Right lobe of liver (tissue), 6 donors: ENCODE results near the gene GOLGB1. TPM values are rescaled to one million over a fixed set of nuclear protein-coding genes. Genes with fewer than 3 reads are reported as not detected.

Experiments
- ATAC-seq, 4 donors: fragments of 200-7000 bp; cut with Tn5 transposase; one replicate each; pipeline ENCODE4 v1.9.1; 2020; ENCODE audit warnings: mild to moderate bottlenecking in 4 of 4, moderate library complexity in 4 of 4
- DNase-seq, 3 donors: peaks; one replicate each; pipeline ENCODE4 v3.0.0-alpha.2; 2020
- H3K27ac ChIP-seq, 3 donors: fragments of 200-600 bp; one replicate each; pipeline ENCODE4 v1.8.0; 2022
- H3K27me3 ChIP-seq, 2 donors: fragments of 200-600 bp; one replicate each; pipeline ENCODE4 v1.8.0; 2022
- H3K36me3 ChIP-seq, 4 donors: fragments of 200-600 bp; sonication (generic) in 1 of 4; one replicate each; pipeline versions ENCODE4 v1.5.1 to v1.8.0; 2017 to 2022; ENCODE audit warnings: control low read depth in 1 of 4
- H3K4me1 ChIP-seq, 4 donors: fragments of 200-600 bp; sonication (generic) in 1 of 4; one replicate each; pipeline versions ENCODE4 v1.5.1 to v1.8.0; 2017 to 2022; ENCODE audit warnings: control low read depth in 1 of 4
- H3K4me3 ChIP-seq, 3 donors: fragments of 200-600 bp; one replicate each; pipeline ENCODE4 v1.8.0; 2022
- H3K9me3 ChIP-seq, 4 donors: fragments of 200-600 bp; sonication (generic) in 1 of 4; one replicate each; pipeline versions ENCODE4 v1.5.1 to v1.8.0; 2017 to 2022; ENCODE audit warnings: control low read depth in 1 of 4
- POLR2A ChIP-seq: fragments of 450-650 bp; IDR thresholded peaks from one replicate; pipeline ENCODE4 v1.6.1; 2017; ENCODE audit warnings: antibody characterized with exemption, mild to moderate bottlenecking
- WGBS: methylation state at CpG from one replicate; pipeline ENCODE4 v1.1.6; 2018; ENCODE audit warnings: low coverage, low lambda C conversion rate; ENCODE audit not compliant: insufficient coverage; ENCODE audit errors: missing lambda C conversion rate; 5-methylcytosine and 5-hydroxymethylcytosine counted together
- intact Hi-C, 2 donors: fragments of 100-400 bp; cut with DNase I; formaldehyde crosslinking; loops; one replicate each; pipeline versions ENCODE4 v1.11.2 to v1.14.1; 2022
- total RNA-seq, 6 experiments: library from RNA; depleted of rRNA in 2 of 6; stranded (reverse); fragments of >200 nt in 2 of 6; fragmentation: NEBNext Ultra II Directional in 3 of 6; extraction: Animal tissue kit (Norgen Biotek cat#: 25700) in 3 of 6; gene quantifications; one replicate each; pipeline versions ENCODE4 v1.1.0 to v1.2.4, GENCODE V29; 2016 to 2023
- TF ChIP-seq, protein P1 (sequence below), 4 donors: fragments of 200-600 bp in 3 of 4; fragments of 450-650 bp in 1 of 4; IDR thresholded peaks; one replicate each; pipeline versions ENCODE4 v1.5.1 to v1.8.0; 2016 to 2022; ENCODE audit warnings: antibody characterized with exemption in 4 of 4, mild to moderate bottlenecking in 2 of 4
- donor health status: DM: no; HTN: yes; CAD: no.
- donor health status: DM: no; HTN: no; CAD: no.
- donor health status: DM: no; HTN: no; CAD: no.
- donor health status: DM: no; HTN: yes; CAD: no.
- donor health status: DM: no; HTN: yes; CAD: no.

Gene GOLGB1
- total RNA-seq, 6 experiments from 2014 or later = 26.8 to 31.7 (median 29.5) TPM

DNA sequence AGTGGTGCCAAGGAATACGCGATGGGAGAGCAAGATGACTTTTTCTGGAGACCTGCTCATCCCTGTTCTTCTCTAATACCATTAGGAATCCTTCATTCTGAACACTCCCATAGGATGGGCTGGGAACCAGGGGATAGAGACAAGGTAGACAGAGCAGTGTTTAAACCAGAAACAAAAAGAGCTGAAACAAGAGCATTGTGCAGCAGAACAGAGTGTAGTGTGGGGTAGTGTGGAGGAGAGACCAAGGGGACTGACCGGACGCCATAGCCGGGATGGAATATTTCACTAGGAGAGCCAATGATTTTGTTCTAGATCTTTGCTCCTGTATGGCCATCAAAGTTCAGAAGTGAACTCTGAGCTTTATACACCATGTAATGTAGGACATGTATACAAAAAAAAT lies 104.5 kb downstream of the GOLGB1 start:
- Histone ChIP-seq H3K4me1 (peaks cover 0 to 23% (median 8%) of the 10 kb centered on the region in 4 donors), H3K36me3 (peaks cover 0 to 6% (median 0%) of the 10 kb centered on the region in 4 donors), H3K27me3 (no peaks in the 10 kb centered on the region), H3K27ac (no peak overlapping the region), H3K9me3 (no peaks in the 10 kb centered on the region), H3K4me3 (no peak overlapping the region)
- intact Hi-C loops = no loop called here
- ATAC-seq = no peak
- no peak for DNase-seq
- 94% methylated on average over 3 of the region's 5 CpGs for WGBS
- TF ChIP-seq, protein P1, sequence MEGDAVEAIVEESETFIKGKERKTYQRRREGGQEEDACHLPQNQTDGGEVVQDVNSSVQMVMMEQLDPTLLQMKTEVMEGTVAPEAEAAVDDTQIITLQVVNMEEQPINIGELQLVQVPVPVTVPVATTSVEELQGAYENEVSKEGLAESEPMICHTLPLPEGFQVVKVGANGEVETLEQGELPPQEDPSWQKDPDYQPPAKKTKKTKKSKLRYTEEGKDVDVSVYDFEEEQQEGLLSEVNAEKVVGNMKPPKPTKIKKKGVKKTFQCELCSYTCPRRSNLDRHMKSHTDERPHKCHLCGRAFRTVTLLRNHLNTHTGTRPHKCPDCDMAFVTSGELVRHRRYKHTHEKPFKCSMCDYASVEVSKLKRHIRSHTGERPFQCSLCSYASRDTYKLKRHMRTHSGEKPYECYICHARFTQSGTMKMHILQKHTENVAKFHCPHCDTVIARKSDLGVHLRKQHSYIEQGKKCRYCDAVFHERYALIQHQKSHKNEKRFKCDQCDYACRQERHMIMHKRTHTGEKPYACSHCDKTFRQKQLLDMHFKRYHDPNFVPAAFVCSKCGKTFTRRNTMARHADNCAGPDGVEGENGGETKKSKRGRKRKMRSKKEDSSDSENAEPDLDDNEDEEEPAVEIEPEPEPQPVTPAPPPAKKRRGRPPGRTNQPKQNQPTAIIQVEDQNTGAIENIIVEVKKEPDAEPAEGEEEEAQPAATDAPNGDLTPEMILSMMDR (IDR thresholded peaks at IDR 0.05) = no peak
- no peak for TF ChIP-seq POLR2A

DNA sequence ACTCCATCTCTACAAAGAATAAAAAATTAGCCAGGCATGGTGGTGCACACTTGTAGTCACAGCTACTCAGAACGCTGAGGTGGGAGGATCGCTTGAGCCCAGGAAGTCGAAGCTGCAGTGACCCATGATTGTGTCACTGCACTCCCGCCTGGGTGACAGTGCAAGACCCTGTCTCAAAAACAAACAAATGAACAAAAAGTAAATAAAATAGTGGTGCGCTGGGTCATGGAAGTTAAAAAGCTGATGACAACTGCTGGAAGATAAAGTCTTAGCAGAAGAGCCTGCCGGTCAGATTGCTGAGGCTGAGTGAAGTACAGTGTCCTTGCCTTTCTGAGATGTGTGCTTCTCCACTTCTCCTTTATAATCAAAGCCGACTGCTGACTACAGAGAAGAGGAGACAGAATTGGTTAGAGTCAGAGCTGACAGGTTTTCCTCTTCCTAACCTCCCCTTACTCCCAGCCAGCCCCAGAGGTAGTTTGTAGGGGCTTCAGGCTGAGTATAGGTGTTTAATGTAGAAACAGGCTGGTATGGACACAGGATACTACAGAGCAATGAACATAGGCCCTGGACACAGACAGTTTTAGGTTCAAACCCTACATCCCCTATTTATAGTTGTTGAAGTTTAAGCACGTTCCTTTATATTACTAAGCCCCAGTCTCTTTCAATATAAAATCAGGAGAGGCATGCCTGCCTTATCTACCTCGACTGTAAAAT lies 106.8 kb downstream of the GOLGB1 start:
- TF ChIP-seq, protein P1 (IDR thresholded peaks at IDR 0.05) = no peak
- no peak for TF ChIP-seq POLR2A
- WGBS = 59% methylated on average over 9 of the region's 9 CpGs
- peak overlapping the region in 1 of 3 donors; percentile 3 for H3K27ac ChIP-seq
- H3K4me3 ChIP-seq = no peak overlapping the region
- intact Hi-C loops = no loop called here
- H3K4me1 ChIP-seq = peaks cover 0 to 8% (median under 1%) of the 10 kb centered on the region in 4 donors
- DNase-seq = no peak
- ATAC-seq = peak in 3 of 4 donors; percentile 43 to 78 (median 58)
- H3K27me3 ChIP-seq = no peaks in the 10 kb centered on the region
- H3K36me3 ChIP-seq = peaks cover 0 to 6% (median 0%) of the 10 kb centered on the region in 4 donors
- H3K9me3 ChIP-seq = no peaks in the 10 kb centered on the region

DNA sequence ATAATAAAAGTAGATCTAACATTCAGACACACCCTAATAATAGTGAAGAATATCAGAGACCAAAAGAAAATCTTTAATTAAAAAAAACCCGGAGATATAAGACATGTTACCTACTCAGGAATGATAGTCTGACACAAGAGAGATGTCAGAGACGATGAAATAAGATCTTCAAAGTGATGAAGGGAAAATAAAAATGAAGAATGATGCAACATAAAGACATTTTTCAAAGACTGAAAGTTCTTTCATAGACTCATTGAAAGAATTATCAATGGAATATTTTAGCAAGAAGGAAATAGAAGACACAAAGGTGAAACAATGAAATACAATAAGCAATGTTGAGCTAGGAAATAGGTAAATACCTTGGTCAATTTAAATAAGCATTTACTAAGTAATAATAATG lies 108.4 kb downstream of the GOLGB1 start:
- intact Hi-C loops = no loop called here
- H3K4me1 ChIP-seq = peaks cover 0 to 8% (median 0%) of the 10 kb centered on the region in 4 donors
- ATAC-seq (no peak), DNase-seq (no peak)
- no peaks in the 10 kb centered on the region for H3K27me3 ChIP-seq
- no peak overlapping the region for H3K4me3 ChIP-seq
- H3K27ac ChIP-seq = no peak overlapping the region
- H3K36me3 ChIP-seq = peaks cover 0 to 6% (median 0%) of the 10 kb centered on the region in 4 donors
- H3K9me3 ChIP-seq = no peaks in the 10 kb centered on the region
- WGBS = 84% methylated on average over 2 of the region's 2 CpGs
- TF ChIP-seq, protein P1 (IDR thresholded peaks at IDR 0.05) = no peak
- TF ChIP-seq POLR2A = no peak

DNA sequence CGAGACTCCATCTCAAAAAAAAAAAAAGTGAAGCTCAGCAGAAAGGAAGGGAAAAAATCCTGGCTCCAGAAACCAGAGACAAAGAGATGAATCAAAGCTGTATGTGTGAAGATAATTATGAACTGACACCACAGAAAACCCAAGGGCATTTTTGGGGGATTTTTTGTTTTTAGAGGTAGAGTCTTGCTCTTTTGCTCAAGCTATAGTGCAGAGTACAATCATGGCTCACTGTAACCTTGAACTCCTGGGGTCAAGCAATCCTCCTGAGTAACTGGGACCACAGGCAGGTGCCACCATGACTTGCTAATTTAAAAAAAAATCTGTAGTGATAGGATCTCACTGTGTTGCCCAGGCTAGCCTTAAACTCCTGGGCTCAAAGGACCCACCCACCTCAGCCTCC lies 111.6 kb downstream of the GOLGB1 start:
- no peak for ATAC-seq
- intact Hi-C loops = no loop called here
- Histone ChIP-seq H3K27me3 (no peaks in the 10 kb centered on the region), H3K36me3 (peaks cover 0 to 6% (median 1%) of the 10 kb centered on the region in 4 donors), H3K27ac (no peak overlapping the region), H3K4me1 (peaks cover 0 to 3% (median 0%) of the 10 kb centered on the region in 4 donors), H3K9me3 (no peaks in the 10 kb centered on the region), H3K4me3 (no peak overlapping the region)
- TF ChIP-seq POLR2A = no peak
- TF ChIP-seq, protein P1 (IDR thresholded peaks at IDR 0.05) = no peak
- 82% methylated on average over 1 of the region's 1 CpG for WGBS
- DNase-seq = no peak
